ENCODE data around the gene ARHGAP18.
A peak's percentile ranks its signal among the peaks of the same experiment; 100 is the strongest.

The ARHGAP18 gene

GRCh38 chr6:129605095-129605494, 104.9 kb downstream of the ARHGAP18 start:
- Mint-ChIP-seq H3K4me3 (no peak overlapping the region), H3K4me1 (no peaks in the 10 kb centered on the region), H3K9me3 (no peaks in the 10 kb centered on the region), H3K36me3 (ENCODE audit: low read depth) (no peaks in the 10 kb centered on the region), H3K27me3 (ENCODE audit: low read depth, poor library complexity) (no peaks in the 10 kb centered on the region), H3K27ac (no peak overlapping the region)
- TF ChIP-seq, protein P1, sequence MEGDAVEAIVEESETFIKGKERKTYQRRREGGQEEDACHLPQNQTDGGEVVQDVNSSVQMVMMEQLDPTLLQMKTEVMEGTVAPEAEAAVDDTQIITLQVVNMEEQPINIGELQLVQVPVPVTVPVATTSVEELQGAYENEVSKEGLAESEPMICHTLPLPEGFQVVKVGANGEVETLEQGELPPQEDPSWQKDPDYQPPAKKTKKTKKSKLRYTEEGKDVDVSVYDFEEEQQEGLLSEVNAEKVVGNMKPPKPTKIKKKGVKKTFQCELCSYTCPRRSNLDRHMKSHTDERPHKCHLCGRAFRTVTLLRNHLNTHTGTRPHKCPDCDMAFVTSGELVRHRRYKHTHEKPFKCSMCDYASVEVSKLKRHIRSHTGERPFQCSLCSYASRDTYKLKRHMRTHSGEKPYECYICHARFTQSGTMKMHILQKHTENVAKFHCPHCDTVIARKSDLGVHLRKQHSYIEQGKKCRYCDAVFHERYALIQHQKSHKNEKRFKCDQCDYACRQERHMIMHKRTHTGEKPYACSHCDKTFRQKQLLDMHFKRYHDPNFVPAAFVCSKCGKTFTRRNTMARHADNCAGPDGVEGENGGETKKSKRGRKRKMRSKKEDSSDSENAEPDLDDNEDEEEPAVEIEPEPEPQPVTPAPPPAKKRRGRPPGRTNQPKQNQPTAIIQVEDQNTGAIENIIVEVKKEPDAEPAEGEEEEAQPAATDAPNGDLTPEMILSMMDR (IDR thresholded peaks at IDR 0.05), result no peak
- no peak for DNase-seq

- Mint-ChIP-seq H3K36me3 (ENCODE audit: low read depth) (no peaks in the 10 kb centered on the region), H3K4me3 (no peak overlapping the region), H3K4me1 (no peaks in the 10 kb centered on the region), H3K9me3 (no peaks in the 10 kb centered on the region), H3K27me3 (ENCODE audit: low read depth, poor library complexity) (no peaks in the 10 kb centered on the region), H3K27ac (no peak overlapping the region)
- DNase-seq, result no peak
- TF ChIP-seq, protein P1 (IDR thresholded peaks at IDR 0.05), result no peak
Observed at GRCh38 chr6:129604321-129604720, 105.7 kb downstream of the ARHGAP18 start.

DNA sequence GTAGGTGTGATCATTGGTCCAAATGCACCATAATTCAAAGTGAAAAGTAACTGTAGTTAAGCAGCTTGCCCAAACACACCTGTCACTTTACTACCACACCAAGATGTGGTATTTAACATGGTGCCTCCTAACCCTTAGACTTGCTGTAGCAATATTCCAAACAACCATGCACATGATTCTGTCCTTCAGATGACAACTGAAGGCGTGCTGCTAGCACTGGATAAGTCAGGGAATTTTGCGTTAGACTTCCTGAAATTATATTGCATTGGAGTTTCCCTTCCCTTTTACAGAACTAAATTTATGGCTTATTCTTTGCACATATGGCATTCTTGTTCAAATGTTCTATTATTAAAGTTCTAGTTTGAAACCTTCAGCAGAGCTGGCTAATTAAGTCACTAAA, 106.2 kb downstream of the ARHGAP18 start:
- Mint-ChIP-seq H3K4me3 (no peak overlapping the region), H3K9me3 (no peaks in the 10 kb centered on the region), H3K27me3 (ENCODE audit: low read depth, poor library complexity) (no peaks in the 10 kb centered on the region), H3K27ac (no peak overlapping the region), H3K4me1 (no peaks in the 10 kb centered on the region), H3K36me3 (ENCODE audit: low read depth) (no peaks in the 10 kb centered on the region)
- TF ChIP-seq, protein P1 (IDR thresholded peaks at IDR 0.05), result no peak
- DNase-seq, result no peak

GRCh38 chr6:129601323-129601722, 108.7 kb downstream of the ARHGAP18 start:
- no peaks in the 10 kb centered on the region for H3K27me3 Mint-ChIP-seq (ENCODE audit: low read depth, poor library complexity)
- no peaks in the 10 kb centered on the region for H3K4me1 Mint-ChIP-seq
- TF ChIP-seq, protein P1 (IDR thresholded peaks at IDR 0.05), result no peak
- no peak overlapping the region for H3K27ac Mint-ChIP-seq
- H3K36me3 Mint-ChIP-seq (ENCODE audit: low read depth), result no peaks in the 10 kb centered on the region
- H3K9me3 Mint-ChIP-seq, result no peaks in the 10 kb centered on the region
- DNase-seq, result no peak
- H3K4me3 Mint-ChIP-seq, result no peak overlapping the region

DNA sequence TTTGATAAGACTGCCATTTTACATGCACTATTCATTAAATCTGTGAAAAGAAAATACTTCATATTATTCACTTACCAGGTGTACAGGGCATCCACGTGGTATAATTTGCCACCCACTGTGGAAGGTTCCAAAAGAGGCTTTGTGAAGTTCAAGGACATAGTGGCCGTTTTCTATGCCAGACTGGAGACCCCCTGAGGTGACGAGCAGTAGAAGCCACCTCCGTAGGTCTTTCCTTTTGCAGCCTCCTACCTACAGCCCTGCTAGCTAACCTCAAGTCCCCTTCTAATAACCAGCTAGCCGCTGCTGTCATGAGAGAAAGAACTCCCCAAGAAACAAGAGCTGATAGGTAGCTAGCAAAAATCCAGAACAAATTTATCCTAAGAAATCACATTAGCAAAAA, 110.5 kb downstream of the ARHGAP18 start:
- TF ChIP-seq, protein P1 (IDR thresholded peaks at IDR 0.05), result no peak
- Mint-ChIP-seq H3K27ac (no peak overlapping the region), H3K9me3 (no peaks in the 10 kb centered on the region), H3K4me1 (no peaks in the 10 kb centered on the region), H3K36me3 (ENCODE audit: low read depth) (no peaks in the 10 kb centered on the region), H3K27me3 (ENCODE audit: low read depth, poor library complexity) (no peaks in the 10 kb centered on the region), H3K4me3 (no peak overlapping the region)
- no peak for DNase-seq

- H3K27ac Mint-ChIP-seq, result no peak overlapping the region
Observed at GRCh38 chr6:129598244-129599187, 111.5 kb downstream of the ARHGAP18 start.

More at GRCh38 chr6:129598244-129599187, 111.5 kb downstream of the ARHGAP18 start:
- Mint-ChIP-seq H3K27me3 (ENCODE audit: low read depth, poor library complexity) (no peaks in the 10 kb centered on the region), H3K4me3 (no peak overlapping the region), H3K36me3 (ENCODE audit: low read depth) (no peaks in the 10 kb centered on the region), H3K9me3 (no peaks in the 10 kb centered on the region), H3K4me1 (no peaks in the 10 kb centered on the region)
- DNase-seq, result peak; percentile 11
- TF ChIP-seq, protein P1 (IDR thresholded peaks at IDR 0.05), result peak; percentile 89
